Keratinocyte (primary cell): Measurements from ENCODE around the gene NRXN2. TPM values are rescaled to one million over a fixed set of nuclear protein-coding genes. Genes with fewer than 3 reads are reported as not detected.

Source experiments
- DNase-seq: peaks from one replicate; pipeline ENCODE4 v3.0.0-alpha.2; 2011; ENCODE audit warnings: low read depth, missing footprints, low spot score
- FAIRE-seq: peaks from 2 replicates; lab custom pipeline; 2011; peaks lifted over from hg19 to GRCh38; lab: Jason Lieb, UNC
- H2AFZ ChIP-seq: 2 replicates; pipeline ENCODE4 v1.6.0; 2012; ENCODE audit warnings: low read length, control low read depth, inconsistent platforms; ENCODE audit not compliant: control insufficient read depth
- H3K27ac ChIP-seq: 2 replicates; pipeline ENCODE4 v1.5.1; 2011; ENCODE audit warnings: low read length; ENCODE audit not compliant: control insufficient read depth, insufficient read depth
- H3K27me3 ChIP-seq: 3 replicates; pipeline ENCODE4 v1.6.0; 2011; ENCODE audit warnings: low read length; ENCODE audit not compliant: control insufficient read depth, insufficient read depth; ENCODE audit errors: extremely low read depth
- H3K36me3 ChIP-seq, 2 experiments: 2 replicates in 1 of 2; 3 replicates in 1 of 2; pipeline ENCODE4 v1.5.1; 2011; ENCODE audit warnings: low read length in 2 of 2, mild to moderate bottlenecking in 1 of 2; ENCODE audit not compliant: control insufficient read depth in 2 of 2, insufficient read depth in 2 of 2; ENCODE audit errors: extremely low read depth in 1 of 2
- H3K4me1 ChIP-seq: 3 replicates; pipeline ENCODE4 v1.5.1; 2011; ENCODE audit warnings: low read length; ENCODE audit not compliant: control insufficient read depth, insufficient read depth; ENCODE audit errors: extremely low read depth
- H3K4me2 ChIP-seq: 3 replicates; pipeline ENCODE4 v1.6.0; 2011; ENCODE audit warnings: low read depth, low read length; ENCODE audit not compliant: control insufficient read depth, insufficient read depth; ENCODE audit errors: extremely low read depth
- H3K4me3 ChIP-seq, 3 experiments: fragments of 200-600 bp in 1 of 3; sonication (generic) in 1 of 3; 2 replicates in 2 of 3; 3 replicates in 1 of 3; pipeline ENCODE4 v1.5.1; 2011 to 2016; ENCODE audit warnings: low read length in 3 of 3, mild to moderate bottlenecking in 3 of 3, control low read depth in 2 of 3, inconsistent platforms in 1 of 3, low read depth in 1 of 3, mixed read lengths in 1 of 3, mixed run types in 1 of 3, moderate library complexity in 1 of 3; ENCODE audit not compliant: control insufficient read depth in 2 of 3, insufficient read depth in 2 of 3; ENCODE audit errors: extremely low read depth in 1 of 3
- H3K79me2 ChIP-seq: 2 replicates; pipeline ENCODE4 v1.6.0; 2012; ENCODE audit warnings: low read length; ENCODE audit not compliant: control insufficient read depth, insufficient read depth
- H3K9ac ChIP-seq: 3 replicates; pipeline ENCODE4 v1.6.0; 2011; ENCODE audit warnings: low read length; ENCODE audit not compliant: control insufficient read depth, insufficient read depth; ENCODE audit errors: extremely low read depth
- H3K9me1 ChIP-seq: 3 replicates; pipeline ENCODE4 v1.6.0; 2011; ENCODE audit warnings: low read length; ENCODE audit not compliant: control insufficient read depth, insufficient read depth; ENCODE audit errors: extremely low read depth
- H3K9me3 ChIP-seq: 2 replicates; pipeline ENCODE4 v1.5.1; 2012; ENCODE audit warnings: low read depth, low read length; ENCODE audit not compliant: control insufficient read depth
- H4K20me1 ChIP-seq: 3 replicates; pipeline ENCODE4 v1.6.0; 2011; ENCODE audit warnings: low read length; ENCODE audit not compliant: control insufficient read depth, insufficient read depth; ENCODE audit errors: extremely low read depth
- CTCF ChIP-seq, 3 experiments: IDR thresholded peaks in 1 of 3; conservative IDR thresholded peaks in 1 of 3; optimal IDR thresholded peaks in 1 of 3; 2 replicates in 2 of 3; 3 replicates in 1 of 3; pipeline versions ENCODE3 to v1.5.1; 2011; ENCODE audit warnings: low read length in 3 of 3, mild to moderate bottlenecking in 3 of 3, moderate library complexity in 2 of 3, control low read depth in 1 of 3, inconsistent platforms in 1 of 3; ENCODE audit not compliant: insufficient read depth in 2 of 3; ENCODE audit errors: extremely low read depth in 1 of 3
- EZH2 ChIP-seq: IDR thresholded peaks from one replicate; pipeline ENCODE4 v1.6.1; 2012; ENCODE audit warnings: inconsistent platforms, mild to moderate bottlenecking, low read length, moderate library complexity
- dilution Hi-C: fragments of 300-500 bp; cut with MboI; formaldehyde crosslinking; loops from one replicate; pipeline ENCODE4 v1.7.0; 2020; ENCODE audit warnings: low sequenced_read_pairs; ENCODE audit not compliant: extremely low pct_ligation_motif_present
- polyA plus RNA-seq, 5 experiments: library from polyadenylated mRNA; depleted of rRNA in 3 of 5; stranded (reverse) in 3 of 5; stranded (forward) in 1 of 5; unstranded in 1 of 5; fragments of >200 nt; gene quantifications; 1 replicate in 1 of 5; 2 replicates in 3 of 5; 3 replicates in 1 of 5; pipeline versions ENCODE4 v1.2.1 to v1.2.3, GENCODE V29; 2011 to 2012; ENCODE audit warnings: missing spikeins in 2 of 5, low read depth in 1 of 5, low replicate concordance in 1 of 5

NRXN2 gene
- polyA plus RNA-seq, 1 donor (not counting 4 experiments of a cell fraction or from before 2014, with no cell fraction given) = not detected

- H3K4me3 ChIP-seq = no peak overlapping the region
- no peak overlapping the region for H2AFZ ChIP-seq
- no peaks in the 10 kb centered on the region for H3K9me3 ChIP-seq
- peaks cover 36% of the 10 kb centered on the region for H3K79me2 ChIP-seq
- H3K9ac ChIP-seq = no peak overlapping the region
- DNase-seq = no peak
- H3K4me2 ChIP-seq = no peak overlapping the region
- H3K36me3 ChIP-seq = peaks cover 58 to 82% of the 10 kb centered on the region in 2 experiments
- peaks cover 31% of the 10 kb centered on the region for H4K20me1 ChIP-seq
- H3K27me3 ChIP-seq = no peaks in the 10 kb centered on the region
- dilution Hi-C loops = no loop called here
- TF ChIP-seq EZH2 = no peak
- H3K4me1 ChIP-seq = peaks cover 24% of the 10 kb centered on the region
- FAIRE-seq = no peak
- no peak overlapping the region for H3K27ac ChIP-seq
- H3K9me1 ChIP-seq = peaks cover 3% of the 10 kb centered on the region
Observed at GRCh38 chr11:64765851-64766665, 43.1 kb upstream of the NRXN2 start.

- FAIRE-seq = no peak
- peaks cover 24% of the 10 kb centered on the region for H3K4me1 ChIP-seq
- H3K9ac ChIP-seq = no peak overlapping the region
- H2AFZ ChIP-seq = no peak overlapping the region
- H3K36me3 ChIP-seq = peaks cover 51 to 75% of the 10 kb centered on the region in 2 experiments
- TF ChIP-seq EZH2 (no peak), CTCF (optimal IDR thresholded peaks at IDR 0.05 in 1 of 3, IDR thresholded peaks at IDR 0.05 in 1 of 3, conservative IDR thresholded peaks at IDR 0.05 in 1 of 3; ENCODE audit: extremely low read depth in 1 of 3, insufficient read depth in 2 of 3, low read length in 3 of 3) (peak; percentile 10 to 24 (median 10))
- peaks cover 30% of the 10 kb centered on the region for H3K79me2 ChIP-seq
- no peak for DNase-seq
- H4K20me1 ChIP-seq = peaks cover 27% of the 10 kb centered on the region
- no peaks in the 10 kb centered on the region for H3K9me3 ChIP-seq
- peaks cover 3% of the 10 kb centered on the region for H3K9me1 ChIP-seq
- no peak overlapping the region for H3K4me2 ChIP-seq
- no peak overlapping the region for H3K27ac ChIP-seq
- dilution Hi-C loops = no loop called here
- H3K4me3 ChIP-seq = no peak overlapping the region
- no peaks in the 10 kb centered on the region for H3K27me3 ChIP-seq
Observed at GRCh38 chr11:64765291-64765850, 42.4 kb upstream of the NRXN2 start.
